ENCODE measurements around the gene MACROD1. TPM values are rescaled to one million over a fixed set of nuclear protein-coding genes. Genes with fewer than 3 reads are reported as not detected.

Gene MACROD1
- total and polyA plus RNA-seq, 8 donors, result 13.5 to 25.1 (median 20.3) TPM

GRCh38 chr11:64090806-64091516 lies 75.0 kb downstream of the MACROD1 start:
- Histone ChIP-seq H3K36me3 (no peaks in the 10 kb centered on the region), H3K4me1 (peaks cover 8 to 28% of the 10 kb centered on the region in 2 donors), H3K4me3 (no peak overlapping the region), H3K9me3 (no peaks in the 10 kb centered on the region), H3K27me3 (no peaks in the 10 kb centered on the region), H3K27ac (no peak overlapping the region)
- no peak for TF ChIP-seq CTCF (IDR thresholded peaks at IDR 0.05)
- intact Hi-C loops (cut with DNase I), result no loop called here
- ATAC-seq (no peak), DNase-seq (no peak)

- Histone ChIP-seq H3K9me3 (no peaks in the 10 kb centered on the region), H3K27me3 (no peaks in the 10 kb centered on the region), H3K4me3 (no peak overlapping the region), H3K4me1 (peaks cover 6 to 22% of the 10 kb centered on the region in 2 donors), H3K27ac (no peak overlapping the region), H3K36me3 (no peaks in the 10 kb centered on the region)
- intact Hi-C loops (cut with DNase I), result no loop called here
- TF ChIP-seq CTCF (IDR thresholded peaks at IDR 0.05), result no peak
- no peak for DNase-seq
- ATAC-seq, result no peak
These were observed 75.8 kb downstream of the MACROD1 start for GRCh38 chr11:64089915-64090805.

- no peak overlapping the region for H3K4me3 ChIP-seq
- no peaks in the 10 kb centered on the region for H3K9me3 ChIP-seq
- H3K36me3 ChIP-seq, result no peaks in the 10 kb centered on the region
- no peak for TF ChIP-seq CTCF (IDR thresholded peaks at IDR 0.05)
- DNase-seq, result peak in 1 of 4 donors; percentile 62
- intact Hi-C loops (cut with DNase I), result no loop called here
- H3K4me1 ChIP-seq, result peaks cover 0 to 15% of the 10 kb centered on the region in 2 donors
- H3K27me3 ChIP-seq, result no peaks in the 10 kb centered on the region
- peak; percentile 70 for ATAC-seq
- no peak overlapping the region for H3K27ac ChIP-seq
These were observed 76.4 kb downstream of the MACROD1 start for GRCh38 chr11:64089493-64089892.

GRCh38 chr11:64089027-64089360 lies 76.9 kb downstream of the MACROD1 start:
- DNase-seq, result peak in 1 of 4 donors; percentile 49
- Histone ChIP-seq H3K4me3 (no peak overlapping the region), H3K27me3 (no peaks in the 10 kb centered on the region), H3K4me1 (peaks cover 0 to 11% of the 10 kb centered on the region in 2 donors), H3K9me3 (no peaks in the 10 kb centered on the region), H3K36me3 (no peaks in the 10 kb centered on the region), H3K27ac (no peak overlapping the region)
- intact Hi-C loops (cut with DNase I), result no loop called here
- peak; percentile 79 for ATAC-seq
- TF ChIP-seq CTCF (IDR thresholded peaks at IDR 0.05), result no peak
